ENCODE data around the gene ADAM22. TPM values are rescaled to one million over a fixed set of nuclear protein-coding genes. Genes with fewer than 3 reads are reported as not detected.

Gene ADAM22
- total and polyA plus RNA-seq, 2 donors from 2014 or later = 2.2 to 7.9 TPM

- intact Hi-C loops (cut with DNase I) = no loop called here
- H3K9ac ChIP-seq (ENCODE audit: low read length in 3 of 3) = no peak overlapping the region
- H3K4me3 ChIP-seq (ENCODE audit: low read length in 3 of 3) = no peak overlapping the region
- H3K9me3 ChIP-seq (ENCODE audit: control insufficient read depth in 2 of 3, insufficient read depth in 1 of 3, low read length in 3 of 3) = no peaks in the 10 kb centered on the region
- no peak overlapping the region for H3K27ac ChIP-seq (ENCODE audit: low read depth in 2 of 2, low read length in 2 of 2)
- no peaks in the 10 kb centered on the region for H3K27me3 ChIP-seq (ENCODE audit: control insufficient read depth, insufficient read depth, low read length)
- no peak for DNase-seq
- FAIRE-seq = no peak
- H3K4me1 ChIP-seq (ENCODE audit: control insufficient read depth in 2 of 3, insufficient read depth in 2 of 3, low read depth in 1 of 3, low read length in 3 of 3) = no peaks in the 10 kb centered on the region
- no peaks in the 10 kb centered on the region for H3K36me3 ChIP-seq (ENCODE audit: control insufficient read depth in 2 of 3, insufficient read depth in 3 of 3, low read length in 3 of 3)
- TF ChIP-seq CTCF (IDR thresholded peaks at IDR 0.05; ENCODE audit: borderline replicate concordance, extremely low read depth, insufficient read depth) = no peak
Observed at GRCh38 chr7:88226201-88226600, 292.1 kb downstream of the ADAM22 start.

GRCh38 chr7:88226886-88227516 lies 292.9 kb downstream of the ADAM22 start:
- Histone ChIP-seq H3K9ac (ENCODE audit: low read length in 3 of 3) (no peak overlapping the region), H3K27me3 (ENCODE audit: control insufficient read depth, insufficient read depth, low read length) (no peaks in the 10 kb centered on the region), H3K36me3 (ENCODE audit: control insufficient read depth in 2 of 3, insufficient read depth in 3 of 3, low read length in 3 of 3) (no peaks in the 10 kb centered on the region), H3K4me1 (ENCODE audit: control insufficient read depth in 2 of 3, insufficient read depth in 2 of 3, low read depth in 1 of 3, low read length in 3 of 3) (no peaks in the 10 kb centered on the region), H3K4me3 (ENCODE audit: low read length in 3 of 3) (no peak overlapping the region), H3K27ac (ENCODE audit: low read depth in 2 of 2, low read length in 2 of 2) (no peak overlapping the region), H3K9me3 (ENCODE audit: control insufficient read depth in 2 of 3, insufficient read depth in 1 of 3, low read length in 3 of 3) (no peaks in the 10 kb centered on the region)
- intact Hi-C loops (cut with DNase I) = no loop called here
- DNase-seq = peak in 3 of 5 donors; percentile 41 to 75 (median 51)
- peak; percentile 42 for FAIRE-seq
- TF ChIP-seq CTCF (IDR thresholded peaks at IDR 0.05; ENCODE audit: borderline replicate concordance, extremely low read depth, insufficient read depth) = no peak

GRCh38 chr7:88229302-88229995 lies 295.4 kb downstream of the ADAM22 start:
- H3K4me3 ChIP-seq (ENCODE audit: low read length in 3 of 3) = no peak overlapping the region
- H3K27me3 ChIP-seq (ENCODE audit: control insufficient read depth, insufficient read depth, low read length) = no peaks in the 10 kb centered on the region
- no peak overlapping the region for H3K27ac ChIP-seq (ENCODE audit: low read depth in 2 of 2, low read length in 2 of 2)
- no peaks in the 10 kb centered on the region for H3K4me1 ChIP-seq (ENCODE audit: control insufficient read depth in 2 of 3, insufficient read depth in 2 of 3, low read depth in 1 of 3, low read length in 3 of 3)
- H3K9ac ChIP-seq (ENCODE audit: low read length in 3 of 3) = no peak overlapping the region
- no peak for TF ChIP-seq CTCF (IDR thresholded peaks at IDR 0.05; ENCODE audit: borderline replicate concordance, extremely low read depth, insufficient read depth)
- intact Hi-C loops (cut with DNase I) = no loop called here
- no peaks in the 10 kb centered on the region for H3K9me3 ChIP-seq (ENCODE audit: control insufficient read depth in 2 of 3, insufficient read depth in 1 of 3, low read length in 3 of 3)
- H3K36me3 ChIP-seq (ENCODE audit: control insufficient read depth in 2 of 3, insufficient read depth in 3 of 3, low read length in 3 of 3) = no peaks in the 10 kb centered on the region
- FAIRE-seq = no peak
- no peak for DNase-seq

Measured in kidney (tissue), 14 donors.